Germinal center (tissue), 1 donor: ENCODE measurements around the gene MGST2.

Experiments used
- DNase-seq: peaks from one replicate; pipeline ENCODE4 v3.0.0; 2012; ENCODE audit warnings: mixed read lengths, low spot score

MGST2 gene

DNA sequence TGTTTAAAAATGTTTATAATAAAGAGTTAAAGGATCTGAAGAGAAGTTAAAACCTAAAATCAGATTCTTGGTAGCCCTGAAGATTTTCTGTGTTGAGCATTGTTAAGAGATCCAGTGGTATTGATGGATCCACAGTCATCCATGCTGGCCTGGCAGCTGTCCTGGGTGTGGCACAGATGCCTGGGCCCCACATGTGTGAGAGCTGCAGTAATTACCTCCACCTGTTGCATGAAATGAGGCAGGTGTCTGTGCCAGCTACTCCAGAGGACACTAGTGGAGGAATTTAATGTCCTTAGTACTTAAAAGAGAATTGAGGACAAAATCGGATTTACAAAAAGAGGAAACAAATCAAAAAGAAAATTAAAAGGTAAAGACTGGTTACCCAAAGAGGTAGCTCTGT is 44.0 kb downstream of the MGST2 start:
- no peak for DNase-seq

DNA sequence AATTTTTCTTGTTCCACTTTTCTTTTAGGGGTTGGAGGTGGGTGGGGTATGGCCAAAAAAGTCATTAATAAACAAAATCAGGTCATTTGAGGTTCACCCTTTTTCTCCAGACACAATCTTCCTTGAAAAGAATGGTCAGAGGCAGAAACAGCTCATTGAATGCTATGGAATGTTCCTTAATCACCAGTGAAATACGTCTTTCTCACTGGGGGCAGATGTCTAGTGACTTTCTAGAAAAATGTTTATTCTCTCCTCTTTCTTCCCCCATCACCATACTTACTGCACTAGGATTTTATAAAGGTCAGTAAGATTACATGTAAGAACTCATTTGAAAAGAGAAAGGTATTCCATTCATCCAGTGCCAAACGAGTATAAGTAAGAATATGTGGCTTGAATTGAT is 44.5 kb downstream of the MGST2 start:
- no peak for DNase-seq

DNA sequence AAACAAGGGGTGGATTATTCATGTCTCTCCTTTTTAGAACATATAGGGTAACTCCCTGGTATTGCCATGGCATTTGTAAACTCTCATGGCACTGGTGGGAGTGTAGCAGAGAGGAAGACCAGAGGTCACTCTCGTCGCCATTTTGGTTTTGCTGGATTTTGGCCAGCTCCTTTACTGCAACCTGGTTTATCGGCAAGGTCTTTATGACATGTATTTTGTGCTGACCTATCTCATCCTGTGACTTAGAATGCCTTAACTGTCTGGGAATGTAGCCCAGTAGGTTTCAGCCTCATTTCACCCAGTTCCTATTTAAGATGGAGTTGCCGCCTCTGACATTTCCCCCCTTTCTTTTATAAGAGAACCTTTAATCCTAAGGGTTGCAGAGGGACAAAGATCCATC is 45.8 kb downstream of the MGST2 start:
- no peak for DNase-seq

DNA sequence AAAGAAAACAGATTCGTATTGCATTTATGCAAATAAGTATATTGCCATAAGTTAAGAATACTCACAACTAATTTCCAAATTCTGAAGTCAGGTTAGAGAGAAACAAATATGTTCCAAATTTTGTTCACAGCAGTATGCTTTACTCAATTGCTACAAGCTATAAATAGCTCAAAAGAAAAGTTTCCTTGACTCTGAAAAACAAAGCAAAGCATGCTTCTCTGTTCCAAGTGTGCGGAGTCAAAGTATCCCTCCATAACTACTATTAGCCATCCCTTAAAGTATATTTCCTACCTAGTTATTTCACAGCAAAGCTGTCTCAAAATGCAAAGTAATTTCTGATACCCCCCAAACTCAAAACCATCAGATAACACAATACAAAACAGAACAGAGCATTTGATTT is 47.3 kb downstream of the MGST2 start:
- DNase-seq, result no peak

DNA sequence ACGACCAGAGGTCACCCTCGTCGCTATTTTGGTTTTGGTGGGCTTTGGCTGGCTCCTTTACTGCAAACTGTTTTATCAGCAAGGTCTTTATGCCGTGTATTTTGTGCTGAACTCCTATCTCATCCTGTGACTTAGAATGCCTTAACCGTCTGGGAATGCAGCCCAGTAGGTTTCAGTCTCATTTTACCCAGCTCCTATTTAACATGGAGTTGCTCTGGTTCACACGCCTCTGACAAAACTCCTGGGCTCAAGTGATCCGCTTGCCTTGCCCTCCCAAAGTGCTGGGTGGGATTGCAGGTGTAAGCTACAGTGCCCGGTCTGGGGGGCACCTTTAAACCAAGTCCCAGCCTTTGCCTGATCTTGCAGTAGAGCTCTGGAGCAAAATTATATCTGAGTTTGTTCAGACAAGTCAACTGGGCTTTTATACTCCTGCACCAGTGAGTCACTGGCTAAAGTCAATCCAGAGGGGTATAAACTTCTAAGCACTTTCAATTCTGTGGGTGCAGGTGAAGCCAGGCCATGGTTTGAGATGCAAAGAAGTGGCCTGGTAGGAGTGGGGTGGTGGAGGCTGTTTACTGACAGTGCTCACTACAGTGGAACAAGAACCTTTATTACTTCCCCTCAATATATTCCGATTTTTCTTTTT is 50.2 kb downstream of the MGST2 start:
- DNase-seq, result no peak

DNA sequence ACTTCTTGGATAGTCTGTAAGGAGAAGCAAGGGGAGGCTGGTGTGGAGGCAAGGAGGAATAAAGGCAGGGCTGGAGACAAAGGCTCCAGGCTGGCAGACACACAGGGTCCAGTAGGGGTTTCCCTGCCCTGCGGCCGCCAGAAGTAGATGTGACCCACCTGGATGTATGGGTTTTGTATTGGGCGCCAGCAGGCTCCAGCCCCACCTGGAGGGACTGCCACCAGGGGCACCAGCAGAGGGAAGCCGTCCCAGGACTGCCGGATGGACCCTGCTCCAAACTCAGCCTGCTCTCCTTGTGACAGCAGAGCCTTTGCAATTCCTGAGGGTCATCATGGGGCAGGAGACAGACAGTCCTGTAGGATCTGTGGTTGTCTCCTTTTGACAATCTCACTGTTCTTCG is 52.7 kb downstream of the MGST2 start:
- DNase-seq, result no peak

DNA sequence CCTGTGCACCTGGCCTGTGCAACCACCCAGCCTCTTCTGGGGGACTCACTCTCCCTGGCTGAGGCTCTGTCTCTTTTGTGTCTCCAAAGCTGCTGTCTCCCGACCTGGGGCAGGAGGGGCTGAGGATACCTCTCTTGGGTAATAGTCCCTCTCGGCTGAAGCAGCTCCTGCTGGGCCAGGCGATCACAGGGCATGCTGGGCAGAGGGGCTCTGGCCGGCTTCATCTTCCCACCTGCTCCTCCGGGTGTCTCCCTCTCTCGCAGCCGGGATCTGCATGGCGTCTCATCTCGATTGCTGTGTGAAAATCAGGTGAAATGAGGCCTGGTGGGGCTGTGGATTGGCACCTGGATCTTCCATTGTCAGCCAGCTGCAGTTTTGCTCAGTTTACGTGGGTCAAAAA is 53.2 kb downstream of the MGST2 start:
- DNase-seq, result no peak

DNA sequence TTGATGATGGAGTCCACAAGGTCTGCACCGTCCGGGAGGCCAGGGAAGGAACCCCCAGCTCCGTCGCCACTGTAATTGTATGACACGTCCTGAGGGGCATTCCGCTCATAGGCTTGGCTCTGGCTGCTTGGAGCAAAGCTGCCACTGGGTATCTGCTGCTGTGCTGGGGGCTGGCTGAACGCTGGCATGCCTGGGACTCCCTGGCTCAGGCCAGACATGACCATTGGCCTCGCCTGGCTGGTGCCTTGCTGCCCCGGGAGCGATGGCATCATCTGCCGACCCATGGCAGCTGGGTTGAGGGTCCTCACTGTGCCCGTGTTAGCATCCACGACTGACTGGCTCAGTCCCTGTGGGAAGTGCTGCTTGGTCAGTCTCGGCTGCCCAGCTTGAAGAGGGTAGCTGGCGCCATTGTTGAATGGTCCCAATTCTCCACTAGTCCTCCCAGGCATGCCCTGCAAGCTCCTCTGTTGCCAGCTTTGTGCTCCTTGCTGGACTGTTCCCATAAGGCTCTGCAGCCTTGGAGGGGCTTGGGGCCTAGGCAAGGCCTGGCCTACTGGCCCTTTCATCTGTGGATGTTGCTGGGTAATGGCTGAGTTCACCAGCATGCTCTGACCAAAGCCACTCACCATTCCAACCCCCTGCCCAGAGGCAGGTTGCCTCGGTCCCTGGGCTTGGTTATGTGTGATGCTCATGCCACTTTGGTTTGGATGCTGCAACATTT is 53.9 kb downstream of the MGST2 start:
- no peak for DNase-seq

DNA sequence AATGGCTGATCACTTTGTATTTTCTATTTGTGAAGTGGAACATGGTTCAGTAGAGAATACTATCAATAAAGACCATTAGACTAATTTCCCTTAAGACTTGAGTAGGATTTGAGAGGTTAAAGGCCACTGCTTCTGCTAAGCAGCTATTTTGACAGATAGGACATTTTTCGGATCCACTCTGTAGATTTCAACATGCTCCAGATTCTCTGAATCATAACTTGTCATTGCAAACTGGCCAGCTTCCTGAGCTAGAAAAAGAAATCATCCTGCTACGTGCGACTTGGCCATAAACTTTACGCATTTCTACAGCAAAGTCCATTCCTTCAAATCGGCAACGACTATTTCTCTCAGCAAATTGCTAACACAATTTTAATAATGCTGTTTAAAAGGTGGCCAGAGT is 55.2 kb downstream of the MGST2 start:
- no peak for DNase-seq

DNA sequence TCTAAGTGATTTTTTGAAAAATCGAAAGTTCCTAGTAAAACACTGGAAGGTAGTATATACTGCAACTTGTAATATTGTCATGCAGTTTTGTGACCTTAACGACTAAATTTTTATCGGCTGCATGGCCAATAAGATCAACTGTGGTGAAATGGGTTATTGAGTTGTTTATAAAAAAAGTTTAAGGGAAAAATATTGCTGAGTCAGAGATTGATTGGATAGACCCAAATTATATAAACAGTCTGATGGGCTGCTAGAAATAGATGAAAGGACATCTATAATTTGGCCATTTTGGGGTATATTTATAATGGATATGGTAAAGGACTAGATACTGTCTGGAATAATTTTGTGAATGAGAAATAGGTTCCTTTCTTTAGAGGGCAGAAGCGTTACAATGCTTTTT is 56.2 kb downstream of the MGST2 start:
- no peak for DNase-seq

DNA sequence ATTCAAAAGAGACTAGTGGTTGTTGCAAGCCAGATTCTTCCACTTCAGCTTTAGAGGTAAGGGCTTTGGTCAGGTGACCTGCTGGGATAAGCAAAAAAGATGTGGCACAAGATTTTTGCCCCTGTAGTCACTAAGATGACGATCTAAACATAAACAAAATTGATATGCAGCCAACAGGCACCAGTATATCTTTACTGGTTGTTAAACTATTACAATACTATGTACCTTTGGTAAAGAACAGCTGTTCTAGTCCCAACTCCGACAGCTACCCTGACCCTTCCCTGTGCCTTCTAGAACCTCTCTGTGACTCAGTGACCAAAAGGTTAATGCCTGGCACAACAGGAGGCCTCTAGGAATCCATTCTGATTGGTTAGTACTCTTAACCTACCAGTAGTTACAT is 59.6 kb downstream of the MGST2 start:
- no peak for DNase-seq

DNA sequence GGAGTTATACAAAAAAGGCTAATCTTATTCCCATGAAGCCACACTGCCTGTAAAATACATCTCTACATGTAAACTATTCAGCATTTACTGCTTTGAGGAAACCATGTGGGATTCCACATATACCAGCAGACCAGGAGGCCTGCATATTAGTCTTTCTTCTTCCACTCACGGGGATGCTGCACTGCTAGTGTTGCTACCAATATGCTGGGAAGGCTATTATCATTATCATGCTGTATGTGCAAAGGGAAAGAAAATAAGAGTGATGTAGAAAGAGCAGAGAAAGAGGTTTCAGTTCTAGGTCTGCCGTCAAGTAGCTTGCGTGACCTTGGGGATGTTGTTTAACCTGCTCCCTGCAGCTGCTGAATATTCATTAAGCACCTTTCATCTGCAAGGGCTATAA is 61.0 kb downstream of the MGST2 start:
- no peak for DNase-seq

DNA sequence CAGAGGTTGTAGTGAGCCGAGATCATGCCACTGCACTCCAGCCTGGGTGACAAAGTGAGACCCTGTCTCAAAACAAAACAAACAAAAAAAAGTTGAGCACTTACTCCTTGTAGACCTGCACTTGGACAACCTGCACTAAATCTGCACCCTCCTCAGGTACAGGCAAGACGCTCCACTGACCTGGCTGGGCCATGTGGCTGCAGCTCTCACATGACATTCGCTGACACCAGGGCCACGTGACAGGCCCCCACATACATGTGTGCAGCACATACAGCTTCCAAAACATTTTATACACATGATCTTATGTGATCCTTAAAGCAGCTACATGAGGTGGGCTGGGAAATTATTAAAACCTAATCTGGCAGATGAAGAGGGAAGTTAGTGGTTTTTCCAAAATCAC is 62.5 kb downstream of the MGST2 start:
- DNase-seq, result no peak

DNA sequence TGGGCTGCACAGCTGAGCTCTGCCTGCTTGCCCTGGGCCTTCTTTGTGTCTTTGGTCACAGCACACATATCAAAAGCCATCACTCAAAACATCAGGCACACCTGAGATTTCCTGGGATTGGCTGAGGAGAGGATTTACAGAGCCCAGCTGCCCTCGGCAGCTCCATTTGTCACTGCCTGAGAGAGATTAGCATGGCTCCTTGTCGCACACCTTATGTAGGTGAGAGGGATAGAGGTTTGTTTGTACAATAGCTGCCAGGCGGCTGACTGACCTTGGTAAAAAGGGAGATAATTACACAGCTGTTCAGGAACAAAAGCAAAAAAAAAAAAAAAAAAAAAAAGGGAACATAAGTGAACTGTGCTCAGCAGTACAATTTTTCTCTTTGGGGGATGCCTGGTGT is 63.2 kb downstream of the MGST2 start:
- DNase-seq, result no peak

DNA sequence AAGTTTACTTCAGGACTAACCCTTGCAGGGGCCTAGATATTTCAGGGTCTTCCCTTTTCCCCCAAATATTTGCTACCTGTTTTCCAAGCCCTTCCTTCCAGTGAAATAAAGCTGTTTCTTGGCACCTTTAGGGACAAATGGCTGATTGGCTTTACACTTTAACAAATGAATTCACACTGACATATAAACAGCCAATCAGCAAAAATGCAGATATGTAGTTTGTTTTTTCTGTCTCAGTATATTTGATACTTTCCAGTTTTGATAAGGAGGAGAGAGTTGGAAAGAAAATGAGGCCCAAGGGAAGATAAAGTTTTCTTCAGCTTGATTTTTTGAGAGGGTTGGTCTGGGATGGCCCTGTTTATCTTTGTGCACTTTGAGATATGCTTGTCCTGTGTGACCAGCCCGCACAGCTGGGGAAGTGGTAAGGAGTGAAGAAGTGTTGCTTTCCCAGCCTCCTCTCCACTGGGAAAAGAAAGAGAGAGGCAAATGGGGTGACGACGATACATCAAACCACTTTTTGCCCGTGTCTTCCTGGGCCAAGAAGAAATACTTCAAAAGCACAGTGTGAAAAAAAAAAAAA is 67.5 kb downstream of the MGST2 start:
- no peak for DNase-seq

DNA sequence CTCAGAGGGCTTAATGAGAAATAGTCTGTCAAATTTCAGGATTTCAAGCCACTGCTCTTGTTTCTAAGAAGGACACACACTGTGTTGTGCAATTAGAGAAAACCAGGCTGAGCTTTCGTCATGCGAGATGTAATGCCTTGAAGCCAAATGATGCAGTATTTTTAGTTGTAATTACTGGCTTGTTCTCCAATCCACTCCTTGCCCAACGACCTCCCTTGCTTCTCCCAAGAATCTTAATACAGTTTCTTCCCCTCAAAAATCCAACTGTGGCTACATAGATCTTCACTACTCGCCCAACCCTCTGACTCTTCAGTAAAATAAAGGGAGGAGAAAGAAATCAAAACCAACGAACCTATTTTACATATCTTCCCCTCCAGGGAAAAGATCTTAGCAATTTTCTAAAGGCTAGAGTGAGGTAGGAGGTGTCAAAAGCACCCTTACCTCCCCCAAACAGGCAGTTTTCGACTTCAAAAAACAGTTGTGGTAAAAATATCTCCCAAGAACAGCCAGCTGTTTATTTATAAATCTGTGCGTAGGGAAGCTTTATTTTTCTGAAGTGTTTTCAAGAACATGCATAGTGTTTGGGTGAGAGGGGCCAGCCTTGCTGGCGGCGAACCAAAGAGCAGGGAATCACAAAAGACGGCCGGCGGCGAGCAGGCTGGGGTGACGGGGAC is 68.7 kb downstream of the MGST2 start:
- DNase-seq, result peak; percentile 18

DNA sequence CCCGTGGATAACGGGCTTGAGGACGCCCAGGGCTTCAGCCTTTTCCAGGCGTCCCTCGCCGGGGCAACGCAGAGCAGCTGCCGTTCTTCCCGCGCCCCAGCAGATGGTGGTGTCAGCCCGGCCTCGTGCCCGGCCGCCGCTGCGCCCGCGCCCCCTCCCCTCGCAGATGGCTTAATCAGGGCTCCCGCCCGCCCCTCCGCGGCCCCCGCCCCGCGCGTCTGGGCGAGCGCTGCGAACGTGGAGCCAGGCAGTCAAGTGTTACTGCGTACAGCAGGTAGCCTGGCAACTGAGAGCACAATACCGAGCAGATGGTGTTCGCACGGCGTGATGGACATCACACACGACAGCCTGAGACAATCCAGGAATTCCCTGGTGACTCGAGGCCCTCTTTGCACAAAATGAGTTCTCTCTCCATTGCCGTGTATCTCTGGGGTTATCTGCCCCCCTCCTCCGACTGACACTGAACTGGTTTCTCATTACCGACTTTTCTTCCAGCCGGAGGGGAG is 69.3 kb downstream of the MGST2 start:
- DNase-seq, result peak; percentile 90

DNA sequence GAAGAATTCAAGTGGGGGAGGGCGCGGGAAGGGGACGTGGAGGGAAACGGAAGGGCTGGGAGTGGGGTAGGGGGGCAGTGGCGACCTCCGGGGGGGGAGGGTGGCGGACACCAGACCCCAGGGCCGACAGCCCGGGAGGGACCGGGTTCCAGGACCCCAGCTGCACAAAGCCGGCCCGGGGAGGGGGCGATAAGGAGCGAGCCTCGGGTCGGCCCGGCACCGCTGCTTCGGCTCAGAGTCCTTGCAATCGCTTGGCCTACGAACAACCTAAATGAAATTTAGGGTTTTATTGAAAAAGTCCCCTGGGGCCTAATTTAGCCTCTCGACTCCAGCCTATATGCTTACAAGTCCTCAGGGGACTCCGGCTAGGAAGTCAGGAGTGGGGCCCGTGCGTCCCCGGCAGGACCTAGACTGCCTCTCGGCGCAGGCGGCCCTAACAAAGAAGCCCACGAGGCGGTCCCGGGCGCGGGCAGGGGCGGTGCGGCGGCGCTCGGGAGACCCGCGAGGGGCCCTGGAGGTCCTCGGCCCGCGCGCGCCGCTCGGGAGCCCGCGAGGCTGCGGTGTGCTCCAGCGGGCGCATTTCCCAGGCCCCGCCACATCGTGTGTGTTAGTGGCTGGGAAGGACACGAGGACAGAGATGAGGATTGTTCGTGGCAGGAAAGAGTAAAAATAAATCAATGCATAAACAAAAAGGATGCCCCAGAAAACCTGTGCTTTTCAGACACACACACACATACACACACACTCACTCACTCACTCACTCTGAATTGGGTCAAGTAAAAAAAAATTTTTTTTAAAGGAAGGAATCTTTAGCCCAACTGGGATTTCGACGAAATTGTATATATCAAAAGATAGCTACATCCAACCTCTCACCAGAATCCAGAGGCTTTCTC is 70.0 kb downstream of the MGST2 start:
- peak; percentile 57 for DNase-seq

DNA sequence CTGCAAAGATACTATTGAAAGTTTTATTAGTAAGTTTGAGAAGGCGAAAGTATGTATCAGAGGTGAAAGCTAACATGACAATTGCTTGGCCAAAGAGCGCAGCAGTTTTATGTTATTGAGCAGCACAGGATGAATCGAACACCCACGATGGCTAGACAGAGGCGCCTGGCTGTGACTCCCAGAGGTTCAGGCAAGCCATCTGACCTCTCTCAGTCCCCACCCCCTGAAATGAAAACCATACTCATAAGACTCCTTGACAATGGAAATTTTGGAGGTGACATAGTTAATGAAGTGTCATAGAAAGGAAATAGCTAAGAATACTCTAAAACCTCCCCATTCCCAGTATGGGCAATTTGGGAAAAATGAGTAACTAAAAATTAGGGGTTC is 70.6 kb downstream of the MGST2 start:
- DNase-seq, result no peak

DNA sequence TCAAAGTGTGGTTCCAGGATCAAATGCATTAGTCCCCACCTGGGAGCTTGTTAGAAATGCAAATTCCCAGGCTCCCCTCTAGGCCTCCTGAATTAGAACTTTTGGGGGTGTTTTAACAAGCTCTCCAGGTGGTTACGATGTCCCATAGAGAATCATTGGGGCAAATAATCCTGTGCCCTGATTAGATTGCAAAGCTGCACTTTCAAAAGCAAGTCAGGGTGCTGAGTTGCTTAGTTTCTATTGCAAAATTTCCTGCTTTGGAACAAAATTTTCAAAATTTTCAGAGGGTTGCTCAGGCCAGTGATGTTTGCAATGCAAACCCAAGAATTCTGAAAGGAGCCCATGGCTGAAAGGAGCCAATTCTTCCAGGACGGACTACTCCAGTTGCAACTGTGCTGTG is 71.0 kb downstream of the MGST2 start:
- no peak for DNase-seq

DNA sequence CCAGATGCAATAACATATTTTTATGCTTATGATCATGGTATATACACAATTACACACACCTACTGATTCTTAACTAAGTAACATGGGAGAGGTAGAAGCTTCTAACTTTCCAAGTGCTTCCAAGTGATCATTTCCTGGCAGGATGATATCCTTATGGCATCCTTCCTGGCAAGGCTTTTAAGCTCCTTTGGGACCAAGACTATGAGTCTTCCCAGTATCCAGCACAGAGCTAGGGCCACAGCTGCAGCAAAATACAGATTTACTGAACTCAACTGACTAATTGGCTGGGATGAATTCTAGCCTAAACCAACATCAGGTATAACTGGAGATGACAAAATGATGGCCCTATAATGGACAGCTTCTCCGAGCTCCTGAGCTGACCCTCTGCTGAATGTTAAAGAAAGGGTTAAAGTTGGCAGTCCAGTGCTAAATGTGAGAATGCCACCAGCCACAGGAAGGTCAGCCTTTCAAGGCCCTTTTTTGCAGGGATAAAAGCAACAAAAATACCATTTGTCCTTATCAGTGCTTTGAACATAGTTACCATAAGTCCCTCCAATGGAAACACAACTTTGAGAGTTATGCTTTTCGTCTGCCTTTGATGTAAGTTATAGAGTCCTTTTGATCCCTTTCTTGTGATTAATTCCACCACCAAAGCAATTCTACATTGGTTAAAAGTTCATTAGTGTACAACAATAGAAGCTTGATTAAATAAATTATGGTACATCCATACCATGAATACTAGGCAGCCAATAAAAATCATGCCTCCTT is 73.4 kb downstream of the MGST2 start:
- DNase-seq, result no peak
